Measurements from ENCODE around the gene PMEL. TPM values are rescaled to one million over a fixed set of nuclear protein-coding genes. Genes with fewer than 3 reads are reported as not detected.
A peak's percentile ranks its signal among the peaks of the same experiment; 100 is the strongest.
"Not testable (repeated sequence)": the region's sequence is repeated elsewhere in the genome, so short reads cannot be mapped to it uniquely, and the experiment has no call there.

The PMEL gene
- total RNA-seq, 5 donors from 2014 or later (not counting 1 experiment from before 2014, with no cell fraction given), result 0.20 TPM; not detected in 4

GRCh38 chr12:55991110-55991509 lies 25.3 kb upstream of the PMEL start:
- ATAC-seq (replicated peaks in 1 of 4) (no peak), DNase-seq (no peak)
- Histone ChIP-seq H3K4me1 (ENCODE audit: control insufficient read depth in 1 of 2, extremely low read depth in 1 of 2, insufficient read depth in 2 of 2, low read length in 2 of 2) (peaks cover 0 to 2% of the 10 kb centered on the region in 2 experiments), H3K36me3 (ENCODE audit: control insufficient read depth in 2 of 2, extremely low read depth in 1 of 2, insufficient read depth in 1 of 2, low read length in 1 of 2) (peaks cover 16 to 74% of the 10 kb centered on the region in 2 donors), H3K27ac (ENCODE audit: low read length) (no peak overlapping the region), H3K9me3 (no peaks in the 10 kb centered on the region), H3K27me3 (replicated peaks in 1 of 2; ENCODE audit: control insufficient read depth in 2 of 2, extremely low read depth in 1 of 2, insufficient read depth in 2 of 2, low read length in 1 of 2) (no peaks in the 10 kb centered on the region), H3K4me3 (ENCODE audit: control insufficient read depth in 1 of 2, extremely low read depth in 1 of 2, low read length in 1 of 2) (no peak overlapping the region)
- POLR2A ChIA-PET, result interaction anchor here in 1 of 2 donors (0.7 kb wide), 1 partner anchor 963 kb away, joined by 5 read pairs; no protein-coding TSS in a partner anchor
- H3K9me3 Mint-ChIP-seq, result no peaks in the 10 kb centered on the region
- CTCF ChIA-PET, result interaction anchor here (0.5 to 1.3 kb wide), 4 partner anchors 15 to 185 kb away, joined by 3 to 4 read pairs (median 3); no protein-coding TSS in a partner anchor
- WGBS (ENCODE audit: insufficient coverage), result no CpG with 5 or more reads among the region's 3 CpGs
- peaks cover 36% of the 10 kb centered on the region for H3K36me3 Mint-ChIP-seq
- H3K27me3 Mint-ChIP-seq, result no peaks in the 10 kb centered on the region
- H3K27ac Mint-ChIP-seq, result no peak overlapping the region
- peaks cover 3% of the 10 kb centered on the region in 3 donors for H3K4me1 Mint-ChIP-seq
- no peak overlapping the region for H3K4me3 Mint-ChIP-seq

GRCh38 chr12:55985976-55986375 lies 20.1 kb upstream of the PMEL start:
- H3K36me3 Mint-ChIP-seq, result peaks cover 27% of the 10 kb centered on the region
- peaks cover 3 to 60% of the 10 kb centered on the region in 2 donors for H3K36me3 ChIP-seq (ENCODE audit: control insufficient read depth in 2 of 2, extremely low read depth in 1 of 2, insufficient read depth in 1 of 2, low read length in 1 of 2)
- not testable (repeated sequence) for H3K27me3 ChIP-seq (replicated peaks in 1 of 2; ENCODE audit: control insufficient read depth in 2 of 2, extremely low read depth in 1 of 2, insufficient read depth in 2 of 2, low read length in 1 of 2); H3K4me3 Mint-ChIP-seq; ATAC-seq (replicated peaks in 1 of 4); H3K4me1 ChIP-seq (ENCODE audit: control insufficient read depth in 1 of 2, extremely low read depth in 1 of 2, insufficient read depth in 2 of 2, low read length in 2 of 2); H3K27me3 Mint-ChIP-seq; H3K9me3 ChIP-seq; H3K4me1 Mint-ChIP-seq; DNase-seq; H3K9me3 Mint-ChIP-seq; H3K27ac Mint-ChIP-seq; H3K4me3 ChIP-seq (ENCODE audit: control insufficient read depth in 1 of 2, extremely low read depth in 1 of 2, low read length in 1 of 2); H3K27ac ChIP-seq (ENCODE audit: low read length)
- CTCF ChIA-PET, result interaction anchor here in 1 of 2 donors (1.8 kb wide), 1 partner anchor 10 kb away, joined by 9 read pairs; no protein-coding TSS in a partner anchor
- 100% methylated on average over 1 of the region's 7 CpGs for WGBS (ENCODE audit: insufficient coverage)
- POLR2A ChIA-PET, result interaction anchor here in 1 of 2 donors (0.6 kb wide), 1 partner anchor 209 kb away, joined by 5 read pairs; no protein-coding TSS in a partner anchor

- no peak for DNase-seq
- Mint-ChIP-seq H3K9me3 (no peaks in the 10 kb centered on the region), H3K36me3 (peaks cover 25% of the 10 kb centered on the region), H3K27ac (peak overlapping the region in 1 of 2 donors; percentile 6), H3K27me3 (no peaks in the 10 kb centered on the region), H3K4me1 (peaks cover 2 to 14% (median 12%) of the 10 kb centered on the region in 3 donors), H3K4me3 (no peak overlapping the region)
- CTCF ChIA-PET, result interaction anchor here in 1 of 2 donors (1.8 kb wide), 1 partner anchor 11 kb away, joined by 9 read pairs; no protein-coding TSS in a partner anchor
- Histone ChIP-seq H3K4me1 (ENCODE audit: control insufficient read depth in 1 of 2, extremely low read depth in 1 of 2, insufficient read depth in 2 of 2, low read length in 2 of 2) (peaks cover 0 to 5% of the 10 kb centered on the region in 2 experiments), H3K9me3 (no peaks in the 10 kb centered on the region), H3K27ac (ENCODE audit: low read length) (no peak overlapping the region), H3K36me3 (ENCODE audit: control insufficient read depth in 2 of 2, extremely low read depth in 1 of 2, insufficient read depth in 1 of 2, low read length in 1 of 2) (peaks cover 0 to 57% of the 10 kb centered on the region in 2 donors), H3K4me3 (ENCODE audit: control insufficient read depth in 1 of 2, extremely low read depth in 1 of 2, low read length in 1 of 2) (no peak overlapping the region), H3K27me3 (replicated peaks in 1 of 2; ENCODE audit: control insufficient read depth in 2 of 2, extremely low read depth in 1 of 2, insufficient read depth in 2 of 2, low read length in 1 of 2) (no peaks in the 10 kb centered on the region)
- ATAC-seq (replicated peaks in 1 of 4), result no peak
- POLR2A ChIA-PET, result interaction anchor here (1.8 to 2.2 kb wide), 2 partner anchors 11 kb away, joined by 5 to 13 read pairs; partner anchors contain the start of gene RAB5B (in 2 of the 2)
- WGBS (ENCODE audit: insufficient coverage), result no CpG with 5 or more reads among the region's 4 CpGs
Measured at GRCh38 chr12:55985341-55985740, 19.5 kb upstream of the PMEL start.

GRCh38 chr12:55984861-55985260 lies 19.0 kb upstream of the PMEL start:
- Histone ChIP-seq H3K36me3 (ENCODE audit: control insufficient read depth in 2 of 2, extremely low read depth in 1 of 2, insufficient read depth in 1 of 2, low read length in 1 of 2) (peaks cover 0 to 53% of the 10 kb centered on the region in 2 donors), H3K4me3 (ENCODE audit: control insufficient read depth in 1 of 2, extremely low read depth in 1 of 2, low read length in 1 of 2) (no peak overlapping the region), H3K4me1 (ENCODE audit: control insufficient read depth in 1 of 2, extremely low read depth in 1 of 2, insufficient read depth in 2 of 2, low read length in 2 of 2) (peaks cover 0 to 5% of the 10 kb centered on the region in 2 experiments), H3K9me3 (no peaks in the 10 kb centered on the region), H3K27ac (ENCODE audit: low read length) (no peak overlapping the region), H3K27me3 (replicated peaks in 1 of 2; ENCODE audit: control insufficient read depth in 2 of 2, extremely low read depth in 1 of 2, insufficient read depth in 2 of 2, low read length in 1 of 2) (no peaks in the 10 kb centered on the region)
- H3K27ac Mint-ChIP-seq, result no peak overlapping the region
- DNase-seq, result no peak
- H3K9me3 Mint-ChIP-seq, result no peaks in the 10 kb centered on the region
- H3K4me3 Mint-ChIP-seq, result no peak overlapping the region
- H3K36me3 Mint-ChIP-seq, result peaks cover 26% of the 10 kb centered on the region
- peaks cover 6 to 17% (median 15%) of the 10 kb centered on the region in 3 donors for H3K4me1 Mint-ChIP-seq
- H3K27me3 Mint-ChIP-seq, result no peaks in the 10 kb centered on the region
- no peak for ATAC-seq (replicated peaks in 1 of 4)
- ChIA-PET POLR2A (interaction anchor here (0.6 to 2.2 kb wide), 4 partner anchors 10 to 61 kb away, joined by 3 to 13 read pairs (median 4); partner anchors contain the start of gene RAB5B (in 2 of the 2)), CTCF (interaction anchor here in 1 of 2 donors (0.5 to 1.8 kb wide), 5 partner anchors 11 to 224 kb away, joined by 3 to 12 read pairs (median 4); partner anchors contain the start of gene RAB5B)
- no CpG with 5 or more reads among the region's 2 CpGs for WGBS (ENCODE audit: insufficient coverage)

GRCh38 chr12:55983232-55983842 lies 17.5 kb upstream of the PMEL start:
- peaks cover 0 to 48% of the 10 kb centered on the region in 2 donors for H3K36me3 ChIP-seq (ENCODE audit: control insufficient read depth in 2 of 2, extremely low read depth in 1 of 2, insufficient read depth in 1 of 2, low read length in 1 of 2)
- Mint-ChIP-seq H3K36me3 (peaks cover 26% of the 10 kb centered on the region), H3K9me3 (no peaks in the 10 kb centered on the region), H3K4me3 (no peak overlapping the region), H3K4me1 (peaks cover 19 to 26% (median 23%) of the 10 kb centered on the region in 3 donors), H3K27ac (peak overlapping the region in 1 of 2 donors; percentile 39), H3K27me3 (no peaks in the 10 kb centered on the region)
- no peak overlapping the region for H3K27ac ChIP-seq (ENCODE audit: low read length)
- DNase-seq, result no peak
- H3K4me1 ChIP-seq (ENCODE audit: control insufficient read depth in 1 of 2, extremely low read depth in 1 of 2, insufficient read depth in 2 of 2, low read length in 2 of 2), result peaks cover 0 to 5% of the 10 kb centered on the region in 2 experiments
- H3K9me3 ChIP-seq, result no peaks in the 10 kb centered on the region
- no peaks in the 10 kb centered on the region for H3K27me3 ChIP-seq (replicated peaks in 1 of 2; ENCODE audit: control insufficient read depth in 2 of 2, extremely low read depth in 1 of 2, insufficient read depth in 2 of 2, low read length in 1 of 2)
- no peak for ATAC-seq (replicated peaks in 1 of 4)
- no peak overlapping the region for H3K4me3 ChIP-seq (ENCODE audit: control insufficient read depth in 1 of 2, extremely low read depth in 1 of 2, low read length in 1 of 2)
- CTCF ChIA-PET, result interaction anchor here (0.5 to 1.2 kb wide), 5 partner anchors 10 to 653 kb away, joined by 3 to 9 read pairs (median 5); partner anchors contain the start of gene RAB5B (in 1 of the 2)
- WGBS (ENCODE audit: insufficient coverage), result no CpG with 5 or more reads among the region's 4 CpGs
- POLR2A ChIA-PET, result interaction anchor here (0.6 to 2.2 kb wide), 5 partner anchors 9 to 652 kb away, joined by 3 to 13 read pairs (median 4); partner anchors contain the start of gene RAB5B (in 1 of the 2)

GRCh38 chr12:55982319-55982936 lies 16.6 kb upstream of the PMEL start:
- Histone ChIP-seq H3K36me3 (ENCODE audit: control insufficient read depth in 2 of 2, extremely low read depth in 1 of 2, insufficient read depth in 1 of 2, low read length in 1 of 2) (peaks cover 0 to 45% of the 10 kb centered on the region in 2 donors), H3K27me3 (replicated peaks in 1 of 2; ENCODE audit: control insufficient read depth in 2 of 2, extremely low read depth in 1 of 2, insufficient read depth in 2 of 2, low read length in 1 of 2) (no peaks in the 10 kb centered on the region), H3K27ac (ENCODE audit: low read length) (no peak overlapping the region), H3K9me3 (no peaks in the 10 kb centered on the region), H3K4me1 (ENCODE audit: control insufficient read depth in 1 of 2, extremely low read depth in 1 of 2, insufficient read depth in 2 of 2, low read length in 2 of 2) (peaks cover 0 to 5% of the 10 kb centered on the region in 2 experiments), H3K4me3 (ENCODE audit: control insufficient read depth in 1 of 2, extremely low read depth in 1 of 2, low read length in 1 of 2) (no peak overlapping the region)
- Mint-ChIP-seq H3K27ac (no peak overlapping the region), H3K4me3 (no peak overlapping the region), H3K27me3 (no peaks in the 10 kb centered on the region), H3K4me1 (peaks cover 28 to 33% (median 29%) of the 10 kb centered on the region in 3 donors), H3K36me3 (peaks cover 31% of the 10 kb centered on the region), H3K9me3 (no peaks in the 10 kb centered on the region)
- ChIA-PET POLR2A (interaction anchor here (0.6 to 1.1 kb wide), 6 partner anchors 9 to 173 kb away, joined by 3 to 15 read pairs (median 6); partner anchors contain the start of gene RAB5B (in 1 of the 2)), CTCF (interaction anchor here (0.6 to 1.3 kb wide), 10 partner anchors 8 to 269 kb away, joined by 3 to 8 read pairs (median 3); partner anchors contain the start of genes MYL6B (in 1 of the 2) and RAB5B (in 1 of the 2))
- DNase-seq, result no peak
- WGBS (ENCODE audit: insufficient coverage), result 100% methylated on average over 2 of the region's 3 CpGs
- no peak for ATAC-seq (replicated peaks in 1 of 4)

Measured in T-cell (primary cell).